ENCODE results near the gene DENND5A.
"Not testable (repeated sequence)": the region's sequence is repeated elsewhere in the genome, so short reads cannot be mapped to it uniquely, and the experiment has no call there.

Gene DENND5A

GRCh38 chr11:9172389-9172788 lies 92.8 kb downstream of the DENND5A start:
- DNase-seq = no peak

- DNase-seq = no peak
Observed at GRCh38 chr11:9170450-9170849, 94.7 kb downstream of the DENND5A start.

GRCh38 chr11:9169595-9170295 lies 95.4 kb downstream of the DENND5A start:
- no peak for DNase-seq

- not testable (repeated sequence) for DNase-seq
Observed at GRCh38 chr11:9161991-9162390, 103.2 kb downstream of the DENND5A start.

GRCh38 chr11:9160166-9160565 lies 105.0 kb downstream of the DENND5A start:
- DNase-seq = no peak

GRCh38 chr11:9158898-9159391 lies 106.2 kb downstream of the DENND5A start:
- DNase-seq = no peak

- no peak for DNase-seq
Observed at GRCh38 chr11:9155930-9156329, 109.2 kb downstream of the DENND5A start.

- DNase-seq = no peak
Observed at GRCh38 chr11:9153651-9154050, 111.5 kb downstream of the DENND5A start.

- DNase-seq = no peak
Observed at GRCh38 chr11:9151631-9152030, 113.5 kb downstream of the DENND5A start.

- no peak for DNase-seq
Observed at GRCh38 chr11:9150926-9151325, 114.2 kb downstream of the DENND5A start.

GRCh38 chr11:9150501-9150900 lies 114.6 kb downstream of the DENND5A start:
- DNase-seq = no peak

- DNase-seq = no peak
Observed at GRCh38 chr11:9148727-9149126, 116.4 kb downstream of the DENND5A start.

- DNase-seq = no peak
Observed at GRCh38 chr11:9148035-9148434, 117.1 kb downstream of the DENND5A start.

GRCh38 chr11:9146477-9146876 lies 118.7 kb downstream of the DENND5A start:
- no peak for DNase-seq

GRCh38 chr11:9145283-9145682 lies 119.9 kb downstream of the DENND5A start:
- no peak for DNase-seq

- DNase-seq = no peak
Observed at GRCh38 chr11:9144828-9145227, 120.3 kb downstream of the DENND5A start.

GRCh38 chr11:9143721-9144120 lies 121.4 kb downstream of the DENND5A start:
- no peak for DNase-seq

GRCh38 chr11:9142732-9143131 lies 122.4 kb downstream of the DENND5A start:
- no peak for DNase-seq

GRCh38 chr11:9141186-9141585 lies 124.0 kb downstream of the DENND5A start:
- DNase-seq = no peak

- no peak for DNase-seq
Observed at GRCh38 chr11:9139628-9140357, 125.4 kb downstream of the DENND5A start.

GRCh38 chr11:9138612-9139579 lies 126.3 kb downstream of the DENND5A start:
- no peak for DNase-seq

GRCh38 chr11:9138133-9138453 lies 127.1 kb downstream of the DENND5A start:
- DNase-seq = peak; percentile 65
